Raji (cell line): ENCODE measurements around the gene ELL3.

ENCODE experiments used
- POLR2A ChIP-seq: IDR thresholded peaks from 2 replicates; pipeline ENCODE4 v1.6.1; 2011; ENCODE audit warnings: low read depth, low read length, control low read depth; ENCODE audit not compliant: insufficient read depth

The ELL3 gene

DNA sequence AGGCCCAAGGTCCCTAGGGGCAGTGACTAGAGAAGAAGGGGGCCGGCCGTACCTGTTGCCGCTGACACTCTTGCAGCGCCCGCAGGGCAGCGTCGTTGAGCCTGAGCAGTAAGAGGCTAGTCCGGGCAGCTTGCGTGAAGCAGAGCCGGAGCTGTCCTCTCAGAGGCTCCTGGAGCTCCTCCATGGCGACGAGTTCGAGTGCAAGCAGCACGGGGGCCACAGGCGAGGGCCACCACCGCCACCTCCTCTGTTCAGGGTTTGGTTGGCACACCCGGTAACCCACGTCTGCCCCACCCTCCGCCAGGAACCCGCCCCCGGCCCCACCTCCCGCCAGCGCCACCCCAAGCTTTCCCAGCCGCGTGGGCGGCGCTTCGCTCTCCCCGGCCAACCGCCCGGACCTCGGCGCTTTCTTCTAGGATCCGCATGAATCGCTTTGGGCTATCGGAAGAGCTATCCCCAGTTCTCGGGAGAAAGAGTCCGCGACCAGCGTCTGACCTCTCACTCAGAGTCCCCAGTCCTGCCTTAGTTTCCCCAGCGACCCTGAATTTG lies at the start of gene ELL3:
ELL3 (minus strand) TSS at position 249 of the 549 bp plus-strand sequence; CDS start at position 184, 65 bp downstream.
- peak; percentile 89 for TF ChIP-seq POLR2A

DNA sequence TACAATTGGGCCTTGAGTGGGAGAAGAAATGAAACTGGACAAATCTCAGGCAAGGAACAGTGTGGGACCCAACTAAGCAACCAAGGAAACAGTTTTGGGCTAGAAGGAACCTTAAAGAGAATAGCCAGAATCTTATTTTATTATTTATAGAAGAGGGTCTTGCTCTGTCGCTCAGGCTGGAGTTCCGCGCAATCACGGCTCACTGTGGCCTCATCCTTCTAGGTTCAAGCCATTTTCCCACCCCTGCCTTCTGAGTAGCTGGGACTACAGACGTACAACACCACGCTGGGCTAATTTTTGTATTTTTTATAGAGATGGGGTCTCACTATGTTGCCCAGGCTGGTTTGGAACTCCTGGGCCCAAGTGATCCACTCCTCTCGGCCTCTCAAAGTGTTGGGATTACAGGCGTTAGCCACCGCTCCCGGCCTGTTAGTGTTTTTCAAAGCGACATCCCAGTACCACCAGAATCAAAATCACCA lies 49.3 kb upstream of the ELL3 start:
- 0 out of 2 replicates have a peak, but pooled peaks have one; percentile 11 for TF ChIP-seq POLR2A

DNA sequence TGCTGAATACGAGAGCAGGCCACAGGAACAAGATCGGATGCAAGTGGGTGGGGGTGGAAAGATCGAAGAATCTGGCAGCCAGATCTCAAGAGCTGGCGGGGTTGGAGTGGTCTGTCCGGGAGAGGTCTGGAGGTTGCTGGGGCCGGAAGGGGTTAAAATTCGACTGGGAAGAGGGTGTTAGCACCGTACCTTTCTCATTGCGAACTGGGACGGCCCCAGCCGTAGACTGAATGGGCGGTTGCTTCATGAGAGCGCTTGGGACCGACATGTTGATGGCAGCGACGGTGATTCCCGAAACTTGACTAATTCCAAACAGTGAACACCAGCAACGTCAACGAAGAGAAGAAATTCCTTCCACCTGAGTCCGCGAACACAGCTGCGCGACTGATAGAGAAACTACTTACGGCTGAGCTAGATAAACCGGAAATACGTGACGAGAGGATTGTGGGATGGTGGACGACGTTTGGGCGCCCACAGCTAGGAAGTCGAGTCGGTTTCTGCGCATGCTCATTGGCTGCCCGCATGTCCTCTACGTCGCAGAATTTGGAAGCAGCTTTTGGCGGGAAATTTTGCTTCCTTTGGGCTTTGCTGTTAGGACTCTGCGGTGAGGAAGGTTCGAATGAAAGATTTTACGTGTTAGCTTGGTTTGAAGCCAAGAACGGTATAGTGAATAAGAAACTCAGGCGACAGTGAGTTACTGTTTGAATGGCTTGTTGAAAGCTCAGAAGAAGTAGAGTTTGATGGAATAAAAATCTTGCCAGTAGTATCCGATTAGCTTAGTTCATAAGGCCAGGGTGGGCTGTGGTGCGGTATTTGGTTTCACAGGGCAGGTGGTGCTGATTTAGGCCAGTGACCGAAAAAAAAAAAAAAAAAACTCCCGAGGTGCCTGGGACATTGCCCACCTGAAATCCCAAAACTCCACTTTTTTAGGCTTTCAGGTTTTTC lies 47.8 kb upstream of the ELL3 start, which contains the start of gene MFAP1:
MFAP1 (minus strand) TSS at position 389 of the 945 bp plus-strand sequence; CDS start at position 268, 121 bp downstream.
- TF ChIP-seq POLR2A: peak; percentile 97

DNA sequence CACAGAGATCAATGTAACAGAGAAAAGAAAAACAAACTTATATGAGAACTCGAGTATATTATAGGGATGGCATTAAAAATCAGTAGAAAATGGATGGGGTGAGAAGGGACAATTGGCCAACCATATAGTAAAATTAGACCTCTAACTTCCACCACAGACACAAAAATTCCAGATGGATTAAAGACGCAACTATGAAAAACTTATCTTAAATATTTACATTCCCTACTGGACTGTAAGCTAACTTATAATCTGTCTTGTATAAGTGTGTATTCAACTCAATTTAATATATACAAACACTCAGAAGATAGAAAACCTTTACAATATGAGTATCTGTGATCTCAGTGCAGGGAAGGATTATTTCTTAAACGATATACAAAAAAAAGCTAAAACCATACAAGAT lies 44.7 kb upstream of the ELL3 start:
- no peak for TF ChIP-seq POLR2A

DNA sequence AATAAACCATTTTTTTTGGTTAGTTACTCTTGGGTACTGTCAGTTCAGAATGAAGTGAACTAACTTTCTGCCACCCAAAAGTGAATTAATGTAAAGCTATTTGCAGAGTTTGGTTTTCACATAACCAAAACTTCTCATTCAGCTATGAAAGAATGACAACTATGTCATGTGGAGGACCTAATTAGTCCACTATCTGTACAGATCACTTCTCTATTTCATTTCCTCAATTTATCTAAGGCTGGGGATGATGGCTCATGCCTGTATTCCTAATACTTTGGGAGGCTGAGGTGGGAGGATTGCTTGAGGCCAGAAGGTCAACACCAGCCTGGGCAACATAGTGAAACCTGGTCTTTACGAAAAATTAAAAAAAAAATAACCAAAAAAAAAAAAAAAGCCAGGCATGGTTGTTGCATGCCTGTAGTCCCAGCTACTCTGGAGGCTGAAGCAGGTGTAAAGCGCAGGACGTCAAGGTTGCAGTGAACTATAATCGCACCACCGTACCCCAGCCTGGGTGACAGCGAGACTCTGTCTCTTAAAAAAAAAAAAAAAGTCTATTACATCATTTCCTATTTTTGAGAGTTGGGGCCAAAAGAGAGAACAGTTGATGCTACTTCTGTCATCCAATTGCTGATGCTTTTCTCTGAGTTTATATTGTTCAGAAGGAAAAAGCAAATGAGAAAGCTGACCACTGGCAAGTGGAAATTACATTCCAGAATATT lies 32.4 kb upstream of the ELL3 start:
- 0 out of 2 replicates have a peak, but pooled peaks have one; percentile 22 for TF ChIP-seq POLR2A

DNA sequence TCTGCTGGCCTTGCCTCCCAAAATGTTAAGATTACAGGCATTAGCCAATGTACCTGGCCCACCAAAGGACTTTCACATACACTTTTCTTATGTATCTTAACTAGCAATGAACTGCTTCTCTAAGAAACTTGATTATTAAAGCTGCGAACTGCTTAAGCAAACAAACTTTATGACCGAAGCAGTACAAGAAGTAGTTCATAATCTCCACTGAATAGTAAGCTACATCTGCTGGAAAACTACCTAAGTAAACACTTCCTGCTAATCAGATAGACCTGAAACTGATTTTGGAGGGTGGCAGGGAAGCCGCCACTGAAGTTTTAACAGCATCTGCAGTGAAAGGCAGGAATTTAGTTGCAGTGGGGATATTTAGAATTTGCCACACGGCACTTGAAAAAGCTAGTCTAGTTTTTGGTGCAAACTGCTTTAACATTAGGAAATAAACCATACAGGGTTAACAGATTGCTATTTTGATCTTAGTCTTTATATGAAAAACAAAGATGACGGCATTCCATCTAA lies 31.7 kb upstream of the ELL3 start:
- no peak for TF ChIP-seq POLR2A

DNA sequence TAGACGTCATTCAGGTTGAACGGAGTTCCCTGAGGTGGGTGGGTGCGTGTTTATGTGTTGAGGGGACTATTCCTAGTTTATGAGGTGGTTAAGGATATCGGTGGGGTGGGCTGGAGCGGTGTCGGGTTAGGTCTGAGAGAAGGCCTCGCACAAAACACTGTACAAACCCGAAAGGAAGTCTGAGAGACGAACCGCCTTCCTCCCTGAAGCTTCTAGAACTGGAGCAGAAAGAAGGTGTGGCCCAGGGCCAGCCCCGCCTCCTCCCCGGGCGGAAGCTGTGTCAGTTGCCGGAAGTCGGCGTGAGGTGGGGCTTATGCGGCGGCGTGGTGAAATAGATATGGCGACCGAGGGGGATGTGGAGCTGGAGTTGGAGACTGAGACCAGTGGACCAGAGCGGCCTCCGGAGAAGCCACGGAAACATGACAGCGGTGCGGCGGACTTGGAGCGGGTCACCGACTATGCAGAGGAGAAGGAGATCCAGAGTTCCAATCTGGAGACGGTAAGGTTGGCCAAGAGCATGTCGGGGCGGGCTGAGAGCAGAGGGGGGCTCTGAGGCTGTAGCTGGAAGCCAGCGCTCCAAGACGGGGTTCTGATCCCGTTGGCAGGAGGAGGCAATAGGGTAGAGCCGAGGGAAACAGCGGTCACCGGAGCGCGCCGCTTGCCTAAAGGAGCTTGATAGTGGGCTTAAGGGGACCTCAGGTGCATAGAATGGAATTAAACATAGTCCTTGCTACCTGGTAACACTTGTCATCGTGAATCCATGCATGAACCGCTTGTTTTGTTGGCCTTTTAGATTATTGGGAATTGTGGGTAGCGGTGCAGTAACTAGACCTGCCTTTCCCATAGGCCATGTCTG lies 23.7 kb upstream of the ELL3 start, which contains the start of gene HYPK:
HYPK (plus strand) TSS at position 314 of the 856 bp plus-strand sequence; CDS start at position 338, 24 bp downstream.
- TF ChIP-seq POLR2A: peak; percentile 84

GRCh38 chr15:43799945-43800285 lies 23.1 kb upstream of the ELL3 start, which contains the start of gene SERINC4:
SERINC4 (minus strand) TSS chr15:43800220; CDS start chr15:43799986, 234 bp downstream.
- TF ChIP-seq POLR2A: no peak

DNA sequence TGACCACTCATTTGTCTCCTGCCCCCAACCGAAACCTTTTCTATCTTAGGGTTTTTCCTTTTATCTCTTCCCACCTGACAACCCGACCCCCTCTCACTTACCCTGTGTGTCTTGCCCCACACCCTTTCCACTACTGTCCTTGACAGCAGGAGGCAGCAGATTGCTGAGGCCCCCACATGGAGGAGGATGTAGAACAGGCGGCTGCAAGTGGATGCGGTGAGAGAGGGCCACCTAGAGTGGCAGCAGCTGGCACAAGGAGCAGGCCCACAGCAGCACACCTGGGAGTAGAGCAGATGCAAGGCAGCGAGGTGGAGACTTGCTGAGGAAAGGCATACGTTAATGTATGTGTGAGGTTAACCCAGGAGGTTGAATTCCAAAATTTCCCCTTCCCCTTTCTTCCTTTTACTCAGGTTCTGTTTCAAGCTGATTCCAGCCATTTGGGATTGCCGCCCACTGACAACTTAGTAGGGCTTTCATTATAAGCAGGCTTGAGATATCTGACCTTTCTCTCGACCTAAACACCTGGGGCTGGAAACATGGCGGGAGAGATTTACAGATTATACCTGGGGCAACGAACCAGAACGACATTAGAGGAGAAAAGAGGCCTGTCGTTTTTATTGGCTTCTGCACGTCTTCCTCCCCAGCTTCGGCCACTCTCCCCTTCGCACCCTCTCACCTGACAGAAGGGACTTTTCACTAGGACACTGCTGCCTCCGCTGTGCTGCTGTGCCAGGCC lies 22.6 kb upstream of the ELL3 start:
- TF ChIP-seq POLR2A: no peak

DNA sequence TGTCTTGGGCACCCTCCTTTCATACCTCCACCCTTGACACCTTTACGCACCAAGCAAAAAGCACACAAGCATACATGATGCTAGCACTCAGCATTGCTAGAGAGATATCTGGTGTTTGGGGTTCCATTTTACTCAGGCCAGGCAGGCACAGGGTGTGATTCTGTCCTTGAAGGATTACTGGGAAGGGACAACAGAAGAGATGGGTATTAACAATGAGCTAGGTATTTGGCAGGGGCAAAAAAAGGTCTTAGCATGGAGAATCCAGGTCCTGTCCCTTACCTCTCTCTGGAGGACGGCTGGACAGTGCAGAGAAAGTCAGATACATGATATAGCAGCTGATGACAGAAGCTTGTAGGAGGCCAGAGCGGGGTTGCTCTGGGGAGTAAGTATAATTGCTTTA lies 19.8 kb upstream of the ELL3 start:
- no peak; the same call in 1 of the 2 replicates for TF ChIP-seq POLR2A

DNA sequence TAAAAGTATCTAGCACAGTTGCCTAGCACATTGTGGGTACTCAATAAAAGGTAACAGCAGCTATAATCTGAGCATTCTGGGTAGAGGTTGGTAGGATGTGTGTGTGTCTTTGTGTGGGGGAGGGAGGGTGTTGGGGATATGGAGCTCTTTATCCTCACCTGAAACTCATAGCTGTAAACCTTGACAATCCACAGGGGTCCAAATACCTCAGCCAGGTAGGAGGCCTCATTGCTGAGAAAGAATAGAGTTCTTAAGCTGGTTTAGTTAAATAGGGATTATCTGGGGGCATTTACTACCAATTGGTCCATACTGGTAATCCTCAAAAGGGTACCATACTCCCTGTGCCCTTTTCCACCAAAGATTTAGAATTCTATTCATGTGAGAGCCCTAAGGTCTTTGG lies 19.2 kb upstream of the ELL3 start:
- no peak for TF ChIP-seq POLR2A

GRCh38 chr15:43795197-43795596 lies 18.4 kb upstream of the ELL3 start:
- TF ChIP-seq POLR2A: no peak; the same call in 1 of the 2 replicates
